ENCODE measurements around the gene SLAIN1.
A peak's percentile ranks its signal among the peaks of the same experiment; 100 is the strongest.

The SLAIN1 gene

DNA sequence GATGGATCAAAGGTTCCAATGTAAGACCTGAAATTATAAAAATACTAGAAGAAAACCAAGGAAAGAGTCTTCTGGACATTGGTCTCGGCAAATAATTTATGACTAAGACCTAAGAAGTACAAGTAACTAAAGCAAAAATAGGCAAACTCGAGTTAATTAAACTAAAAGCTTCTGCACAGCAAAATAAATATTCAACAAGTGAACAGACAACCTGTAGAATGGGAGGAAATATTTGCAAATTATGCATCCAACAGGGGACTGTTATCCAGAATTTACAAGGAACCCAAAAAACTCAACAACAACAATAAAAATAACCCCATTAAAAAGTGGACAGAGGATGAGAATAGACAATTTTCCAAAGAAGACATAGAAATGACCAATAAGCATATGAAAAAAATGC, 9.7 kb upstream of the SLAIN1 start:
- H3K27ac ChIP-seq: no peak overlapping the region
- TF ChIP-seq, protein P1, sequence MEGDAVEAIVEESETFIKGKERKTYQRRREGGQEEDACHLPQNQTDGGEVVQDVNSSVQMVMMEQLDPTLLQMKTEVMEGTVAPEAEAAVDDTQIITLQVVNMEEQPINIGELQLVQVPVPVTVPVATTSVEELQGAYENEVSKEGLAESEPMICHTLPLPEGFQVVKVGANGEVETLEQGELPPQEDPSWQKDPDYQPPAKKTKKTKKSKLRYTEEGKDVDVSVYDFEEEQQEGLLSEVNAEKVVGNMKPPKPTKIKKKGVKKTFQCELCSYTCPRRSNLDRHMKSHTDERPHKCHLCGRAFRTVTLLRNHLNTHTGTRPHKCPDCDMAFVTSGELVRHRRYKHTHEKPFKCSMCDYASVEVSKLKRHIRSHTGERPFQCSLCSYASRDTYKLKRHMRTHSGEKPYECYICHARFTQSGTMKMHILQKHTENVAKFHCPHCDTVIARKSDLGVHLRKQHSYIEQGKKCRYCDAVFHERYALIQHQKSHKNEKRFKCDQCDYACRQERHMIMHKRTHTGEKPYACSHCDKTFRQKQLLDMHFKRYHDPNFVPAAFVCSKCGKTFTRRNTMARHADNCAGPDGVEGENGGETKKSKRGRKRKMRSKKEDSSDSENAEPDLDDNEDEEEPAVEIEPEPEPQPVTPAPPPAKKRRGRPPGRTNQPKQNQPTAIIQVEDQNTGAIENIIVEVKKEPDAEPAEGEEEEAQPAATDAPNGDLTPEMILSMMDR (IDR thresholded peaks at IDR 0.05): no peak
- no peak for TF ChIP-seq ZFX (IDR thresholded peaks at IDR 0.05; ENCODE audit: borderline replicate concordance)

DNA sequence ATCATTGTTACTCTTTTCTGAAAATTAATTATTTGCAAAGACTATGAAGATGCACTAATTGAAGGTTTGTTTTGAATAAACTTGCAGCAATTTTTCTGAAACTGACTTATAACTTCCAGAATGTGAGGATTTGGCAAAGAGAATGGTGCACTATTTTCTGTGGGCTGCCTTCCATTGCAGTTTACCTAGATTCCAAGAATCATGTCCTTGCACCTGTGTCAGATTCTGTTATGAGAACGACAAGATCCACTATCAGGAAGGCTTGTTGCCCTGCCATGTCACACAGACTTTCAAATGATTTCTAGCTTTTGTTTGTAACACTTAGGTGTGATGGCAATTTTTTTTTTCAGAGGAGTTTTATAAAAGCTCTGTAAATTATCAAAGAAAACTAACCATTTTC, 5.6 kb upstream of the SLAIN1 start:
- no peak overlapping the region for H3K27ac ChIP-seq
- TF ChIP-seq, protein P1 (IDR thresholded peaks at IDR 0.05): no peak
- no peak for TF ChIP-seq ZFX (IDR thresholded peaks at IDR 0.05; ENCODE audit: borderline replicate concordance)

DNA sequence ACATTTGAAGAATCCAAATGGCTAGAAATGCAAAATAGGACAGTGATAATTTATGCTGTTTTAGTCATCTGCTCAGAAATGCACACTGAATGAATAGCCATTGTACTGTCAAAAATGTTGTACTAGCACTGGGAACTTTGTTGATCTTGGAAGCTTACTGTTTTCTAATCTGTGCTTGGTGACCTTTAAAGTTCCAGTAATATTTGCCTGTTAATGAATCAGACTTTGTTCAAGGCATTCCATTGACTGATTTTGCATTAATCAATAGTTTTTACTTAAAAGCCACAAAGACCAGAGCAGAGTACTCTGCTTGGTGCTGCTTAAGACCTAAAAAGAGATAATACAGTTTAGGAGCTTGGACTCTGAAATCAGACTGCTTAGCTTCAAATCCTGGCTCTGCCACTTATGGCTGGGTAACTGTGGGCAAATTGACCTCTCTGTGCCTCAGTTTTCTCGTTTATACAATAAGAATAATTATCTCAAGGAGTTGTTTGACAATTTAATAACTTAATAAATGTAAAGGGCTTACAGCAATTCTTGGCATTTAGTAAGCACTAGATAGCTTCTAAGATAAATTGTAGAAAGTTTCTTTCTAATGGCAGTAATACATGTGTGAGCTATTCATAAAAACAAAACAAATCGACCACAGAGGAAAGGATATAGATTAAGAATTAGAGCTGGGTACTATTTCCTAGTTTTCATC, 4.6 kb upstream of the SLAIN1 start:
- TF ChIP-seq, protein P1 (IDR thresholded peaks at IDR 0.05): no peak
- no peak for TF ChIP-seq ZFX (IDR thresholded peaks at IDR 0.05; ENCODE audit: borderline replicate concordance)
- no peak overlapping the region for H3K27ac ChIP-seq

DNA sequence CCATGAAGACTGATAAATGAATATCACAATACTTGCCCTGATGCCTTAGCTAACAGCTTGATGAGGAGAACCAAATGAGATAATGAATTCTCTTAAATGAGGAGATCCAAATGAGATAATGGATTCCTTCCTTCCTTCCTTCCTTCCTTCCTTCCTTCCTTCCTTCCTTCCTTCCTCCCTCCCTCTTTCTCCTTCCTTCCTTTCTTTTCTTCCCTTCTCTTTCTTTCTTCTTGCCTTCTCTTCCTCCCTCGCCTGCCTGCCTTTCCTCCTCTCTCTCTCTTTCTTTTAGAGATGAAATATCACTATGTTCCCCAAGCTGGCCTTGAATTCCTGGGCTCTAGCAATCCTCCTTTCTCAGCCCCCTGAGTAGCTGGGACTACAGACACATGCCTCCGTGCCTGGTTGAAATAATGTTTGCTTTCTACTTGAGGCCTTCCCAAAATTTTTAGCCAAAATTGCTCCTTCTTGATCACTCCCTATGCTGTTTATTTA, 4.0 kb upstream of the SLAIN1 start:
- TF ChIP-seq ZFX (IDR thresholded peaks at IDR 0.05; ENCODE audit: borderline replicate concordance): no peak
- TF ChIP-seq, protein P1 (IDR thresholded peaks at IDR 0.05): no peak

DNA sequence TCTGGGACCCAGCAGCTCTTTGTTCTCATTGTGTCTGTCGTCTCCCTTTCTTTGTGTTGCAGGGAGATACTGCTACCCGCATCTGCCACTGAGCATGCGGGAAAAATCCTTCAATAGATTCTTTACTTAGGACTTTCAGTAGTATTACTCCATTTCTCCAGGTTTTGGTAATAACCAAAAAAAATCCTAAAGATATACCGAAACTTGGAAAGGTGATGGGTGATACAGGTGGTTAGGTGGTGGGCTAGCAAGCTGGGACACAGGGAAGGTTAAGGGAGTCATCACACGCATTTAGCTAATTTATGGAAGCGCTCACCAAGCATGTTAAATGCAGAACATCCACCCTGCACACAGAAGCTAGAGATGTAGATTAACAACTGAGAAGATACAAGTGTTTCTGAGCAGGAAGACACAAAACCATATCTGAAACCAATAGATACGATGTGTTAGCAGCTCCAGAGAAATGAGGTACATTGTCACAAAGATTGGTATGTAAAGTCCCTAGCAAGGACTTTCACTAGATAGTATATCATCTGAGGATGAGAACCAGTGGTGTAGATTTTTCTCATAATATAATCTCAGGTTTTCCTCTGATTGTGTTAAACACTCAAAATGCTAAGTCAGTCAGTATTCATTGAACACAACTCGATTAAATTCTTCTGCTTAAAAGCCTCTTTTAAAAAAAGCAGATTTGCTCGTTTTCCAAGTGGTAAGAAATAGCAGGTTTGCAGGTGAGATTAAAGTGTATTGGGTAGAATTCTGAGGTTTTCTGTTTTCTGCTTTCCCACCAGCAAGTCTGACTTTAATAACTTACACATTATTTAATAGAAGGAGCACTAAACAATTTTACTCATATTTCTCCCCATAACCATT, 1.2 kb upstream of the SLAIN1 start:
- TF ChIP-seq, protein P1 (IDR thresholded peaks at IDR 0.05): no peak
- no peak overlapping the region for H3K27ac ChIP-seq

More for the DNA sequence above, 4.0 kb upstream of the SLAIN1 start:
- H3K27ac ChIP-seq: no peak overlapping the region

DNA sequence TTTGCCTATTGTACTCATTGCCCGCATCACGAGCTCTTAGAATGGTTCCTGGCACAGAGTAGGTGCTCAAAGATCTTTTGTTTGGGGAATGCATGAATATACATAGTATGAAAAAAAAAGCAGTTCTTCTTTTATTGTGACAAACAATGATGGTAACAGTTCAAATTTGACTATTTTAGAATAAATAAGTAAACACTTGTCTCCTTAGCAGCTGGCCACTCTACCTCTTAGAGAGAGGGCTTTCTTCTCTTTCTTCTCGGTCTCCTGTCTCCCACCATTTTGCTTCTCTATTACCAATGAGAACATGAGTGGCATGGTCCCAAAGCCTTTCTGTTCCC, 639 bp upstream of the SLAIN1 start:
- H3K27ac ChIP-seq: 0 out of 2 replicates have a peak overlapping the region, but pooled peaks have one; percentile 74
- no peak for TF ChIP-seq ZFX (IDR thresholded peaks at IDR 0.05; ENCODE audit: borderline replicate concordance)
- TF ChIP-seq, protein P1 (IDR thresholded peaks at IDR 0.05): no peak

Measured in 22Rv1 (cell line).